GM23248 (cell line): Measurements from ENCODE around the gene UTRN.

Source experiments
- EZH2 ChIP-seq: fragments of 200-600 bp; sonication (generic); IDR thresholded peaks from 2 replicates; pipeline ENCODE4 v1.6.1; 2018; ENCODE audit warnings: antibody characterized with exemption, mild to moderate bottlenecking; ENCODE audit not compliant: insufficient read depth, poor library complexity, severe bottlenecking
- EZH2phosphoT487 ChIP-seq: fragments of 200-600 bp; sonication (generic); IDR thresholded peaks from 2 replicates; pipeline ENCODE4 v1.6.1; 2018; ENCODE audit warnings: antibody characterized with exemption, moderate library complexity, mild to moderate bottlenecking, low read depth; ENCODE audit not compliant: insufficient read depth

- no peak for TF ChIP-seq EZH2phosphoT487
- TF ChIP-seq EZH2, result no peak
These were observed 338 bp downstream of the UTRN start for GRCh38 chr6:144285548-144285797.
